ENCODE measurements around the gene SIGMAR1. TPM values are rescaled to one million over a fixed set of nuclear protein-coding genes. Genes with fewer than 3 reads are reported as not detected.

The SIGMAR1 gene
- total RNA-seq, result 10 to 100 TPM; 22.1 to 29.8 (median 23.0) TPM
- total RNA-seq (2013), result 16.6 TPM

- peak within 1 kb of the TSS; percentile 92 for H3K4me3 Mint-ChIP-seq
- H3K9me3 Mint-ChIP-seq, result no peaks in the 10 kb centered on the region
- H3K27ac Mint-ChIP-seq, result peak within 1 kb of the TSS; percentile 95 to 98
- no peaks in the 10 kb centered on the region for H3K27me3 Mint-ChIP-seq (ENCODE audit: low read depth in 2 of 2)
- WGBS (ENCODE audit: insufficient coverage), result under 1% methylated on average over 73 of the region's 74 CpGs
- Histone ChIP-seq H3K36me3 (ENCODE audit: control insufficient read depth, insufficient read depth, low read length) (peaks cover 5% of the 10 kb centered on the region), H3K9me3 (ENCODE audit: control insufficient read depth, insufficient read depth, low read length) (no peaks in the 10 kb centered on the region), H3K4me3 (ENCODE audit: low read length) (peak within 1 kb of the TSS; percentile 82), H3K4me1 (ENCODE audit: control insufficient read depth, insufficient read depth, low read length) (peaks cover 30% of the 10 kb centered on the region), H3K27me3 (ENCODE audit: control insufficient read depth, insufficient read depth, low read length) (no peaks in the 10 kb centered on the region), H3K27ac (ENCODE audit: low read length) (peak within 1 kb of the TSS; percentile 91)
- no peaks in the 10 kb centered on the region for H3K36me3 Mint-ChIP-seq
- peaks cover 17 to 38% of the 10 kb centered on the region in 2 donors for H3K4me1 Mint-ChIP-seq
- intact Hi-C loops (cut with micrococcal nuclease), result loop anchor here (1.0 to 5.0 kb wide), 3 partner anchors 9 to 35 kb away; partner anchors contain the start of gene GALT
- TF ChIP-seq, protein P1, sequence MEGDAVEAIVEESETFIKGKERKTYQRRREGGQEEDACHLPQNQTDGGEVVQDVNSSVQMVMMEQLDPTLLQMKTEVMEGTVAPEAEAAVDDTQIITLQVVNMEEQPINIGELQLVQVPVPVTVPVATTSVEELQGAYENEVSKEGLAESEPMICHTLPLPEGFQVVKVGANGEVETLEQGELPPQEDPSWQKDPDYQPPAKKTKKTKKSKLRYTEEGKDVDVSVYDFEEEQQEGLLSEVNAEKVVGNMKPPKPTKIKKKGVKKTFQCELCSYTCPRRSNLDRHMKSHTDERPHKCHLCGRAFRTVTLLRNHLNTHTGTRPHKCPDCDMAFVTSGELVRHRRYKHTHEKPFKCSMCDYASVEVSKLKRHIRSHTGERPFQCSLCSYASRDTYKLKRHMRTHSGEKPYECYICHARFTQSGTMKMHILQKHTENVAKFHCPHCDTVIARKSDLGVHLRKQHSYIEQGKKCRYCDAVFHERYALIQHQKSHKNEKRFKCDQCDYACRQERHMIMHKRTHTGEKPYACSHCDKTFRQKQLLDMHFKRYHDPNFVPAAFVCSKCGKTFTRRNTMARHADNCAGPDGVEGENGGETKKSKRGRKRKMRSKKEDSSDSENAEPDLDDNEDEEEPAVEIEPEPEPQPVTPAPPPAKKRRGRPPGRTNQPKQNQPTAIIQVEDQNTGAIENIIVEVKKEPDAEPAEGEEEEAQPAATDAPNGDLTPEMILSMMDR (IDR thresholded peaks at IDR 0.05), result no peak
- DNase-seq (peak; percentile 95 to 96), ATAC-seq (peak; percentile 94 to 98 (median 95))
These were observed at the start of gene SIGMAR1 for GRCh38 chr9:34637356-34638137. SIGMAR1 (minus strand) TSS chr9:34637787; CDS start chr9:34637697, 90 bp downstream.

GRCh38 chr9:34686732-34687131, 49.1 kb upstream of the SIGMAR1 start:
- Histone ChIP-seq H3K36me3 (ENCODE audit: control insufficient read depth, insufficient read depth, low read length) (no peaks in the 10 kb centered on the region), H3K4me1 (ENCODE audit: control insufficient read depth, insufficient read depth, low read length) (no peaks in the 10 kb centered on the region), H3K27ac (ENCODE audit: low read length) (no peak overlapping the region), H3K4me3 (ENCODE audit: low read length) (no peak overlapping the region), H3K9me3 (ENCODE audit: control insufficient read depth, insufficient read depth, low read length) (no peaks in the 10 kb centered on the region), H3K27me3 (ENCODE audit: control insufficient read depth, insufficient read depth, low read length) (no peaks in the 10 kb centered on the region)
- H3K36me3 Mint-ChIP-seq, result no peaks in the 10 kb centered on the region
- no peak overlapping the region for H3K4me3 Mint-ChIP-seq
- peaks cover 8 to 10% of the 10 kb centered on the region in 2 donors for H3K4me1 Mint-ChIP-seq
- no peak for DNase-seq
- intact Hi-C loops (cut with micrococcal nuclease), result no loop called here
- TF ChIP-seq, protein P1 (IDR thresholded peaks at IDR 0.05), result no peak
- no peaks in the 10 kb centered on the region for H3K27me3 Mint-ChIP-seq (ENCODE audit: low read depth in 2 of 2)
- 10% methylated on average over 1 of the region's 1 CpG for WGBS (ENCODE audit: insufficient coverage)
- no peak for ATAC-seq
- H3K27ac Mint-ChIP-seq, result peak overlapping the region in 1 of 2 donors; percentile 10
- H3K9me3 Mint-ChIP-seq, result no peaks in the 10 kb centered on the region

- H3K36me3 Mint-ChIP-seq, result no peaks in the 10 kb centered on the region
- intact Hi-C loops (cut with micrococcal nuclease), result no loop called here
- H3K27me3 Mint-ChIP-seq (ENCODE audit: low read depth in 2 of 2), result peaks cover 0 to 3% of the 10 kb centered on the region in 2 donors
- DNase-seq, result no peak
- WGBS (ENCODE audit: insufficient coverage), result 90% methylated on average over 5 of the region's 5 CpGs
- no peak for ATAC-seq
- TF ChIP-seq, protein P1 (IDR thresholded peaks at IDR 0.05), result no peak
- no peak overlapping the region for H3K4me3 Mint-ChIP-seq
- H3K4me1 Mint-ChIP-seq, result peaks cover 8 to 10% of the 10 kb centered on the region in 2 donors
- H3K4me1 ChIP-seq (ENCODE audit: control insufficient read depth, insufficient read depth, low read length), result no peaks in the 10 kb centered on the region
- H3K9me3 Mint-ChIP-seq, result no peaks in the 10 kb centered on the region
- no peaks in the 10 kb centered on the region for H3K36me3 ChIP-seq (ENCODE audit: control insufficient read depth, insufficient read depth, low read length)
- H3K27ac ChIP-seq (ENCODE audit: low read length), result no peak overlapping the region
- H3K9me3 ChIP-seq (ENCODE audit: control insufficient read depth, insufficient read depth, low read length), result no peaks in the 10 kb centered on the region
- no peak overlapping the region for H3K4me3 ChIP-seq (ENCODE audit: low read length)
- no peak overlapping the region for H3K27ac Mint-ChIP-seq
- H3K27me3 ChIP-seq (ENCODE audit: control insufficient read depth, insufficient read depth, low read length), result no peaks in the 10 kb centered on the region
These were observed 48.6 kb upstream of the SIGMAR1 start for GRCh38 chr9:34686231-34686630.

Measured in natural killer cell (primary cell).